ENCODE measurements around the gene COL6A2.

Gene COL6A2

GRCh38 chr21:46115441-46116188 lies 17.7 kb downstream of the COL6A2 start:
- no peak for DNase-seq

GRCh38 chr21:46116189-46116775 lies 18.4 kb downstream of the COL6A2 start:
- DNase-seq, result no peak

- DNase-seq, result no peak
Measured at GRCh38 chr21:46116776-46117585, 19.1 kb downstream of the COL6A2 start.

- no peak for DNase-seq
Measured at GRCh38 chr21:46117586-46118315, 19.8 kb downstream of the COL6A2 start.

GRCh38 chr21:46118316-46119143 lies 20.6 kb downstream of the COL6A2 start:
- DNase-seq, result no peak

- no peak for DNase-seq
Measured at GRCh38 chr21:46119144-46119636, 21.3 kb downstream of the COL6A2 start.

- DNase-seq, result no peak
Measured at GRCh38 chr21:46119637-46120271, 21.8 kb downstream of the COL6A2 start.

- no peak for DNase-seq
Measured at GRCh38 chr21:46120301-46121285, 22.7 kb downstream of the COL6A2 start.

- no peak for DNase-seq
Measured at GRCh38 chr21:46121286-46122221, 23.6 kb downstream of the COL6A2 start.

GRCh38 chr21:46122237-46122671 lies 24.3 kb downstream of the COL6A2 start:
- DNase-seq, result no peak

- no peak for DNase-seq
Measured at GRCh38 chr21:46122758-46123683, 25.1 kb downstream of the COL6A2 start.

- DNase-seq, result no peak
Measured at GRCh38 chr21:46124083-46124925, 26.4 kb downstream of the COL6A2 start.

GRCh38 chr21:46124926-46125845 lies 27.3 kb downstream of the COL6A2 start:
- no peak for DNase-seq

- no peak for DNase-seq
Measured at GRCh38 chr21:46125846-46126301, 28.0 kb downstream of the COL6A2 start.
